ENCODE data around the gene CLDN2.

- TF ChIP-seq POLR2A (IDR thresholded peaks at IDR 0.05), result no peak
- no peak for TF ChIP-seq CTCF (IDR thresholded peaks at IDR 0.05)
Measured at GRCh38 chrX:106959901-106960300, 39.7 kb downstream of the CLDN2 start.
